ENCODE measurements around the gene ITPR1.
A peak's percentile ranks its signal among the peaks of the same experiment; 100 is the strongest.

ITPR1 gene

GRCh38 chr3:4859788-4860187 is 366.6 kb downstream of the ITPR1 start:
- Histone ChIP-seq H3K9me3 (ENCODE audit: control insufficient read depth, low read length) (peaks cover 12% of the 10 kb centered on the region), H3K27me3 (replicated peaks; ENCODE audit: control insufficient read depth, insufficient read depth, low read length) (no peaks in the 10 kb centered on the region), H3K4me1 (ENCODE audit: control insufficient read depth, insufficient read depth, low read length) (no peaks in the 10 kb centered on the region), H3K9ac (ENCODE audit: low read length) (no peak overlapping the region), H3K36me3 (ENCODE audit: control insufficient read depth, insufficient read depth, low read length, severe bottlenecking) (no peaks in the 10 kb centered on the region), H3K4me3 (ENCODE audit: low read length) (no peak overlapping the region)
- DNase-seq (ENCODE audit: low read depth), result no peak

DNA sequence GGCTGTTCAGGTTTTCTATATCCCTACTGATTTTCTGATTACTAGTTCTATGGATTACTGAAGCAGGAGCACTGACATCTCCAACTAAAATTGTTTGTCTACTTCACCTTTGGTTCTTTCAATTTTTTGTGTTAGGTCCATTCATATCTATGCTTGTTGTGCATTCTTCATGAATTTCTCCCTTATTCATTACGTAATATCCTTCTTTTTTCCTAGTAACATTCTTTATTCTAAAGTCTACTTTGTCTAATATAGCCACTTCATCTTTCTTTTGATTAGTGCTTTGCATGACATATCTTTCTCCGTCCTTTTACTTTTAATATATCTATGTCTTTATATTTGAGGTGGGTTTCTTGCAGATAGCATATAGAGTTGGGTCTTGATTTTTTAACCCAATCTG is 369.8 kb downstream of the ITPR1 start:
- Histone ChIP-seq H3K36me3 (ENCODE audit: control insufficient read depth, insufficient read depth, low read length, severe bottlenecking) (no peaks in the 10 kb centered on the region), H3K9me3 (ENCODE audit: control insufficient read depth, low read length) (peaks cover 12% of the 10 kb centered on the region), H3K4me3 (ENCODE audit: low read length) (no peak overlapping the region), H3K9ac (ENCODE audit: low read length) (no peak overlapping the region), H3K27me3 (replicated peaks; ENCODE audit: control insufficient read depth, insufficient read depth, low read length) (no peaks in the 10 kb centered on the region), H3K4me1 (ENCODE audit: control insufficient read depth, insufficient read depth, low read length) (peaks cover 25% of the 10 kb centered on the region)
- DNase-seq (ENCODE audit: low read depth), result no peak

- no peak for DNase-seq (ENCODE audit: low read depth)
- Histone ChIP-seq H3K9ac (ENCODE audit: low read length) (no peak overlapping the region), H3K27me3 (replicated peaks; ENCODE audit: control insufficient read depth, insufficient read depth, low read length) (no peaks in the 10 kb centered on the region), H3K4me3 (ENCODE audit: low read length) (no peak overlapping the region), H3K36me3 (ENCODE audit: control insufficient read depth, insufficient read depth, low read length, severe bottlenecking) (no peaks in the 10 kb centered on the region), H3K9me3 (ENCODE audit: control insufficient read depth, low read length) (peaks cover 12% of the 10 kb centered on the region), H3K4me1 (ENCODE audit: control insufficient read depth, insufficient read depth, low read length) (peaks cover 33% of the 10 kb centered on the region)
These were observed 371.4 kb downstream of the ITPR1 start for GRCh38 chr3:4864503-4864902.

DNA sequence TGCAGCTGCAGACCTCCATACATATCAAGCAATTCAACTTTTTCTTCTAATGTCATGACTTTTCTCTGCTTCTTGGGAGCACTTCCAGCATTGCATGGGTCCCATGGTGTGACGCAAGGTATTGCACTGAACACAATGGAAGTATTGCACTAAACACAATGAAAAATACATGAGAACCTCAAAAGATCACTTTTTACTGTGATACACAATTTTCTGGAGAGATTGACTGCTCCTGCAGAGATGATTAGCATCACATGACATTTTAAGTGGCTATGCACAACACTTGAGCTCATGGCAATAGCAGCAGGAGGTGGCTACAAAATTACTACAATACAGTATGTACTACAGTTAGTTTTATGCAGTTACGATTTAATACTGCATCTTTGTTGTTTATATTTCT is 372.6 kb downstream of the ITPR1 start:
- DNase-seq (ENCODE audit: low read depth), result no peak
- no peaks in the 10 kb centered on the region for H3K36me3 ChIP-seq (ENCODE audit: control insufficient read depth, insufficient read depth, low read length, severe bottlenecking)
- H3K9ac ChIP-seq (ENCODE audit: low read length), result no peak overlapping the region
- peaks cover 12% of the 10 kb centered on the region for H3K9me3 ChIP-seq (ENCODE audit: control insufficient read depth, low read length)
- H3K27me3 ChIP-seq (replicated peaks; ENCODE audit: control insufficient read depth, insufficient read depth, low read length), result no peaks in the 10 kb centered on the region
- H3K4me1 ChIP-seq (ENCODE audit: control insufficient read depth, insufficient read depth, low read length), result peaks cover 33% of the 10 kb centered on the region
- no peak overlapping the region for H3K4me3 ChIP-seq (ENCODE audit: low read length)

DNA sequence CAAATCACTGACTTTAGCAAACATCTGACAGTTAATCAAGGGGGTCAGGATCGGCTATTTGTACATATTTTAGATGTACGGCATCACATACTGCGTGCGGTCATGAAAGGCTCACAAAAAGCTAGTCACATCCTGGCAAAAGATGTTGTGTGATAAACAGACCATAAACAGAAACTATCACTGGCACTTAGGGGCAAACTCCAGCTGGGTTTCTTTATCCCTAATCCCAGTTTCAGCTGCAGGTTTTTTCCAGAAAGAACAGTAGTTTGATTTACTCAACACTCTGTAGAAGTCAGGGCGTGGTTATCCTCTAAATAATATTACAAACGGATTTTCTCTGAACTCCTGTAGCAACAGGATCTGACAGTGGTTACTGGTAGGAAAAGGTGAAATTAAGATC is 373.7 kb downstream of the ITPR1 start:
- peak; percentile 27 for DNase-seq (ENCODE audit: low read depth)
- Histone ChIP-seq H3K9ac (ENCODE audit: low read length) (peak overlapping the region; percentile 87), H3K27me3 (replicated peaks; ENCODE audit: control insufficient read depth, insufficient read depth, low read length) (no peaks in the 10 kb centered on the region), H3K36me3 (ENCODE audit: control insufficient read depth, insufficient read depth, low read length, severe bottlenecking) (no peaks in the 10 kb centered on the region), H3K4me3 (ENCODE audit: low read length) (peak overlapping the region; percentile 77), H3K4me1 (ENCODE audit: control insufficient read depth, insufficient read depth, low read length) (peaks cover 33% of the 10 kb centered on the region), H3K9me3 (ENCODE audit: control insufficient read depth, low read length) (peaks cover 2% of the 10 kb centered on the region)

DNA sequence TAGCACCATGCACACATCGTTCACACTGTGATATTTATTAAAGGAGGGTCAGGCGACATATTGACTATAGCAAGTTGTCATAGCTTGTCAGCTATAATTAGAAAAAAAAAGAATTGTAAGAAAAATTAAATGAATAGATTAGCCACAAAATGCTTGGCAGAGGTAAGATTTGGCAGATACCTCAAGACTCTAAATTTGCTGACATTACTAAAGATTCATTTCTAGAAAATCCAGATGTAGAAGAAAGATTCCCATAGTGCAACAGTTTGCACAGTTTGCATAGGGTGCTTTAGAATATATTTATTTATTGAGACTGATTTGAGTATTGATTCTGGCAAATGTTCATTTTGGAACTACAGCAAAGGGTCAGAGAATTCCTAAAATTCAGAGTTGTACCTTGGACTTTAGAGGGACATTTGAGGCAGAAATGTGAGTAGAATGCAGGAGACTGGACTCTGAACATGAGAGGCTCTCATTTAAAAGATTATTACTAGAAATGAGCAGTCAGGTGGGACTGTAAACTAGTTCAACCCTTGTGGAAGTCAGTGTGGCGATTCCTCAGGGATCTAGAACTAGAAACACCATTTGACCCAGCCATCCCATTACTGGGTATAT is 384.1 kb downstream of the ITPR1 start:
- DNase-seq (ENCODE audit: low read depth), result no peak
- no peak overlapping the region for H3K4me3 ChIP-seq (ENCODE audit: low read length)
- no peaks in the 10 kb centered on the region for H3K9me3 ChIP-seq (ENCODE audit: control insufficient read depth, low read length)

DNA sequence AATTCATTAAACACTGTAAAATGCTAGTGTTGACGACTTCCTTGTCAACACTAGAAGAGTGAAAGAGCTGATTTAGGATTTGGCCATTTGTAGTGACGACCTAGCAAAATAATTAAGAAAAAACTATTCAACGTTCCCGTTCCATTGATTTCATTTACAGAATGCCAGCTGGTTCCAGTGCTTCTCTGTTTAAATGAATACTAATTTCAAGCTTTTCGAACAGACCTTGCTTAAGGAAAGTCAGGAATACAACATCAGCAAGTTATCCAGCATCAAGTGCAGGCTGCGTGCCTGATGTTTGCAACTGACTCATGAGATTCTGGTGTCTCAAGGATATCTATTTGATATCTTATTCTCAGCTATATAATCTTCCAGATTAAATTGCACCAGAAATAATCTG is 387.7 kb downstream of the ITPR1 start:
- Histone ChIP-seq H3K27me3 (replicated peaks; ENCODE audit: control insufficient read depth, insufficient read depth, low read length) (no peaks in the 10 kb centered on the region), H3K9me3 (ENCODE audit: control insufficient read depth, low read length) (no peaks in the 10 kb centered on the region), H3K4me1 (ENCODE audit: control insufficient read depth, insufficient read depth, low read length) (no peaks in the 10 kb centered on the region), H3K36me3 (ENCODE audit: control insufficient read depth, insufficient read depth, low read length, severe bottlenecking) (no peaks in the 10 kb centered on the region), H3K9ac (ENCODE audit: low read length) (no peak overlapping the region), H3K4me3 (ENCODE audit: low read length) (no peak overlapping the region)
- no peak for DNase-seq (ENCODE audit: low read depth)

More for the DNA sequence above, 384.1 kb downstream of the ITPR1 start:
- Histone ChIP-seq H3K9ac (ENCODE audit: low read length) (no peak overlapping the region), H3K4me1 (ENCODE audit: control insufficient read depth, insufficient read depth, low read length) (no peaks in the 10 kb centered on the region), H3K27me3 (replicated peaks; ENCODE audit: control insufficient read depth, insufficient read depth, low read length) (no peaks in the 10 kb centered on the region), H3K36me3 (ENCODE audit: control insufficient read depth, insufficient read depth, low read length, severe bottlenecking) (no peaks in the 10 kb centered on the region)

DNA sequence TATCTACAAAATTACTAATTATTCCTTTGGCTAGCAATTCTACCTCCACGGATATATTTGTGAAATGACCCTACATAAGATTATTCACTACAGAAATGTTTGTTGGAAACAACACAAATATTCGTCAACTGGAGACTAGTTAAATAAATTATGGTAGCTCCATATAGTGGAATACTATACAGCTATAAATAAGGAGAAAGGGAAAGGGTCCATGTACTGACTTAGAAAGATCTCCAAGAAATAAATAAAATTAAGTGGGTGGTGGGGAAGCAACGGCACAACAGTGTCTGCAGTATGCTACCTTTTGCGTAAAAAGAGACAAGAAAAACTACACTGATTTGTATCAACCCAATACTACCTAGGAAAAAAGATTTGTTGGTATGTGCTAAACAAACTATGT is 389.4 kb downstream of the ITPR1 start:
- Histone ChIP-seq H3K4me3 (ENCODE audit: low read length) (no peak overlapping the region), H3K9ac (ENCODE audit: low read length) (no peak overlapping the region), H3K36me3 (ENCODE audit: control insufficient read depth, insufficient read depth, low read length, severe bottlenecking) (no peaks in the 10 kb centered on the region), H3K27me3 (replicated peaks; ENCODE audit: control insufficient read depth, insufficient read depth, low read length) (no peaks in the 10 kb centered on the region), H3K9me3 (ENCODE audit: control insufficient read depth, low read length) (no peaks in the 10 kb centered on the region), H3K4me1 (ENCODE audit: control insufficient read depth, insufficient read depth, low read length) (no peaks in the 10 kb centered on the region)
- DNase-seq (ENCODE audit: low read depth), result no peak

DNA sequence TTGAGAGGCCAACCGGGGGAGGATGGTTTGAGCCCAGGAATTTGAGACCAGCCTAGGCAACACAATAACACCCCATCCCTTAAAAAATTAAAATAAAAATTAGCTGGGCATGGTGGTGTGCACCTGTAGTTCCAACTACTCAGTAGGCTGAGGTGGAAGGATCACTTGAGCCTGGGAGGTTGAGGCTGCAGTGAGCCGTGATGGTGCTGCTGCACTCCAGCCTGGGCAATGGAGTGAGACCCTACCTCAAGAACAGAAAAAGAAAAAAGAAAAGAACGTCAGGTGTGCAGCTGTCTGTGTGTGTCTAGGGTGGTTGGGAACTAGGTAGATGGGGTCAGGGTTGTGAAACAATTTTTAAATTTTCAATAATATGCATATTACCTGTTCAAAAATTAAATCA is 389.9 kb downstream of the ITPR1 start:
- no peaks in the 10 kb centered on the region for H3K9me3 ChIP-seq (ENCODE audit: control insufficient read depth, low read length)
- H3K4me3 ChIP-seq (ENCODE audit: low read length), result no peak overlapping the region
- DNase-seq (ENCODE audit: low read depth), result no peak
- no peak overlapping the region for H3K9ac ChIP-seq (ENCODE audit: low read length)
- H3K36me3 ChIP-seq (ENCODE audit: control insufficient read depth, insufficient read depth, low read length, severe bottlenecking), result no peaks in the 10 kb centered on the region
- H3K27me3 ChIP-seq (replicated peaks; ENCODE audit: control insufficient read depth, insufficient read depth, low read length), result no peaks in the 10 kb centered on the region
- H3K4me1 ChIP-seq (ENCODE audit: control insufficient read depth, insufficient read depth, low read length), result no peaks in the 10 kb centered on the region

GRCh38 chr3:4884888-4885287 is 391.7 kb downstream of the ITPR1 start:
- DNase-seq (ENCODE audit: low read depth), result no peak
- Histone ChIP-seq H3K9me3 (ENCODE audit: control insufficient read depth, low read length) (no peaks in the 10 kb centered on the region), H3K4me1 (ENCODE audit: control insufficient read depth, insufficient read depth, low read length) (no peaks in the 10 kb centered on the region), H3K9ac (ENCODE audit: low read length) (no peak overlapping the region), H3K36me3 (ENCODE audit: control insufficient read depth, insufficient read depth, low read length, severe bottlenecking) (no peaks in the 10 kb centered on the region), H3K4me3 (ENCODE audit: low read length) (no peak overlapping the region), H3K27me3 (replicated peaks; ENCODE audit: control insufficient read depth, insufficient read depth, low read length) (no peaks in the 10 kb centered on the region)

GRCh38 chr3:4885316-4885715 is 392.2 kb downstream of the ITPR1 start:
- Histone ChIP-seq H3K27me3 (replicated peaks; ENCODE audit: control insufficient read depth, insufficient read depth, low read length) (no peaks in the 10 kb centered on the region), H3K36me3 (ENCODE audit: control insufficient read depth, insufficient read depth, low read length, severe bottlenecking) (no peaks in the 10 kb centered on the region), H3K9me3 (ENCODE audit: control insufficient read depth, low read length) (no peaks in the 10 kb centered on the region), H3K4me1 (ENCODE audit: control insufficient read depth, insufficient read depth, low read length) (no peaks in the 10 kb centered on the region), H3K4me3 (ENCODE audit: low read length) (no peak overlapping the region), H3K9ac (ENCODE audit: low read length) (no peak overlapping the region)
- DNase-seq (ENCODE audit: low read depth), result peak; percentile 22

DNA sequence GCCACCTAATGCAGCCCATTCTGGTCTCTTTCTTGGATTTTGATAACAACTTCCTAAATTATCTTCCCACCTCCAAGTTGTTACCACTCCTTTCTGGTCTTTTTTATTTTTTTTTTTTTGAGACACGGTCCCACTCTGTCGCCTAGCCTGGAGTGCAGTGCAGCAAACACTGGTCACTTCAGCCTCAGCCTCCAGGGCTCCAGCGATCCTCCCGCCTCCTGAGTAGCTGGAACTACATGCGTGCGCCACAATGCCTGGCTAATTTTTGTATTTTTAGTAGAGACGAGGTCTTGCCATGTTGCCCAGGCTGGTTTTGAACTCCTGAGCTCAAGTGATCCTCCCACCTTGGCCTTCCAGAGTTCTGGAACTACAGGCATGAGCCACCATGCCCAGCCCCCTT is 393.3 kb downstream of the ITPR1 start:
- no peak for DNase-seq (ENCODE audit: low read depth)
- Histone ChIP-seq H3K9ac (ENCODE audit: low read length) (no peak overlapping the region), H3K27me3 (replicated peaks; ENCODE audit: control insufficient read depth, insufficient read depth, low read length) (no peaks in the 10 kb centered on the region), H3K4me3 (ENCODE audit: low read length) (no peak overlapping the region), H3K4me1 (ENCODE audit: control insufficient read depth, insufficient read depth, low read length) (no peaks in the 10 kb centered on the region), H3K9me3 (ENCODE audit: control insufficient read depth, low read length) (no peaks in the 10 kb centered on the region), H3K36me3 (ENCODE audit: control insufficient read depth, insufficient read depth, low read length, severe bottlenecking) (no peaks in the 10 kb centered on the region)

Data from adipocyte (in vitro differentiated cells).